MM.1S (cell line): ENCODE measurements around the gene TMEM272.

Source experiments
- DNase-seq: peaks from one replicate; pipeline ENCODE4 v3.0.0-alpha.2; 2015
- H2AFZ ChIP-seq: fragments of 300-600 bp; sonication (generic); 2 replicates; pipeline ENCODE4 v1.6.0; 2016; ENCODE audit warnings: antibody characterized with exemption, low read length
- H3F3A ChIP-seq: fragments of 300-600 bp; sonication (generic); 2 replicates; pipeline ENCODE4 v1.6.1; 2016; ENCODE audit warnings: mild to moderate bottlenecking, antibody characterized with exemption, low read length, moderate library complexity, mixed read lengths; ENCODE audit not compliant: insufficient read depth
- H3K27ac ChIP-seq: fragments of 300-600 bp; sonication (generic); 2 replicates; pipeline ENCODE4 v1.5.1; 2016; ENCODE audit warnings: mild to moderate bottlenecking, low read length
- H3K27me3 ChIP-seq: fragments of 300-600 bp; sonication (generic); replicated peaks from 2 replicates; pipeline ENCODE4 v1.6.0; 2016; ENCODE audit warnings: low read length; ENCODE audit not compliant: insufficient read depth
- H3K36me3 ChIP-seq: fragments of 300-600 bp; sonication (generic); replicated peaks from 2 replicates; pipeline ENCODE4 v1.6.1; 2016; ENCODE audit warnings: mild to moderate bottlenecking, low read length, mixed read lengths; ENCODE audit not compliant: insufficient read depth
- H3K4me1 ChIP-seq: fragments of 300-600 bp; sonication (generic); 2 replicates; pipeline ENCODE4 v1.6.1; 2016; ENCODE audit warnings: low read length, mixed read lengths
- H3K4me2 ChIP-seq: fragments of 300-600 bp; sonication (generic); 2 replicates; pipeline ENCODE4 v1.6.0; 2016; ENCODE audit warnings: low read depth, low read length
- H3K4me3 ChIP-seq: fragments of 300-600 bp; sonication (generic); 2 replicates; pipeline ENCODE4 v1.5.1; 2016; ENCODE audit warnings: low read length, mixed read lengths
- H3K79me2 ChIP-seq: fragments of 300-600 bp; sonication (generic); 2 replicates; pipeline ENCODE4 v1.6.1; 2016; ENCODE audit warnings: mixed run types, low read length, mixed read lengths
- H3K9ac ChIP-seq: fragments of 300-600 bp; sonication (generic); 2 replicates; pipeline ENCODE4 v1.6.1; 2016; ENCODE audit warnings: low read length, mixed read lengths
- H3K9me2 ChIP-seq: fragments of 300-600 bp; sonication (generic); replicated peaks from 2 replicates; pipeline ENCODE4 v1.6.1; 2016; ENCODE audit warnings: mild to moderate bottlenecking, low read length, mixed read lengths; ENCODE audit not compliant: insufficient read depth
- H3K9me3 ChIP-seq: fragments of 300-600 bp; sonication (generic); replicated peaks from 2 replicates; pipeline ENCODE4 v1.6.1; 2016; ENCODE audit warnings: mild to moderate bottlenecking, low read length, mixed read lengths; ENCODE audit not compliant: insufficient read depth
- H4K20me1 ChIP-seq: fragments of 300-600 bp; sonication (generic); 2 replicates; pipeline ENCODE4 v1.6.1; 2016; ENCODE audit warnings: mild to moderate bottlenecking, low read length, moderate library complexity, mixed read lengths; ENCODE audit not compliant: insufficient read depth
- CTCF ChIP-seq: fragments of 300-600 bp; sonication (generic); IDR thresholded peaks from 2 replicates; pipeline ENCODE4 v1.5.1; 2016; ENCODE audit warnings: antibody characterized with exemption, low read length, mixed read lengths
- EZH2 ChIP-seq: fragments of 300-600 bp; sonication (generic); optimal IDR thresholded peaks from 2 replicates; pipeline ENCODE3; 2017; ENCODE audit warnings: low read depth, mild to moderate bottlenecking, antibody characterized with exemption, low read length, mixed read lengths
- EZH2phosphoT487 ChIP-seq: fragments of 300-600 bp; sonication (generic); IDR thresholded peaks from 2 replicates; pipeline ENCODE4 v1.6.1; 2018; ENCODE audit warnings: antibody characterized with exemption, low read length

Gene TMEM272

GRCh38 chr13:51829568-51829899 lies 15.4 kb downstream of the TMEM272 start:
- Histone ChIP-seq H3K4me3 (no peak overlapping the region), H3F3A (no peaks in the 10 kb centered on the region), H3K79me2 (no peaks in the 10 kb centered on the region), H3K9me2 (no peaks in the 10 kb centered on the region), H3K9ac (no peak overlapping the region), H2AFZ (no peak overlapping the region), H3K9me3 (no peaks in the 10 kb centered on the region), H3K4me1 (peaks cover 15% of the 10 kb centered on the region; the same call in 1 of the 2 replicates), H4K20me1 (no peaks in the 10 kb centered on the region), H3K36me3 (no peaks in the 10 kb centered on the region), H3K27ac (no peak overlapping the region), H3K27me3 (no peaks in the 10 kb centered on the region), H3K4me2 (no peak overlapping the region)
- no peak for DNase-seq
- TF ChIP-seq EZH2phosphoT487: no peak
- no peak for TF ChIP-seq CTCF
- TF ChIP-seq EZH2: no peak

- Histone ChIP-seq H3K9me3 (no peaks in the 10 kb centered on the region), H3K79me2 (no peaks in the 10 kb centered on the region), H3F3A (no peaks in the 10 kb centered on the region), H4K20me1 (no peaks in the 10 kb centered on the region), H3K9ac (no peak overlapping the region), H3K9me2 (no peaks in the 10 kb centered on the region), H3K4me3 (no peak overlapping the region), H3K27ac (no peak overlapping the region), H3K4me1 (peaks cover 15% of the 10 kb centered on the region; the same call in 1 of the 2 replicates), H3K27me3 (no peaks in the 10 kb centered on the region), H3K36me3 (no peaks in the 10 kb centered on the region), H2AFZ (no peak overlapping the region), H3K4me2 (no peak overlapping the region)
- no peak for TF ChIP-seq EZH2phosphoT487
- no peak for TF ChIP-seq EZH2
- no peak for TF ChIP-seq CTCF
- no peak for DNase-seq
Measured at GRCh38 chr13:51828730-51829567, 16.0 kb downstream of the TMEM272 start.

- peaks cover 15% of the 10 kb centered on the region; the same call in 1 of the 2 replicates for H3K4me1 ChIP-seq
- no peaks in the 10 kb centered on the region for H3K9me2 ChIP-seq
- H3K9me3 ChIP-seq: no peaks in the 10 kb centered on the region
- TF ChIP-seq EZH2 (no peak), CTCF (no peak), EZH2phosphoT487 (no peak)
- H3K9ac ChIP-seq: no peak overlapping the region
- no peak for DNase-seq
- H3K4me2 ChIP-seq: no peak overlapping the region
- no peaks in the 10 kb centered on the region for H3K27me3 ChIP-seq
- H2AFZ ChIP-seq: no peak overlapping the region
- H3K36me3 ChIP-seq: no peaks in the 10 kb centered on the region
- no peaks in the 10 kb centered on the region for H3K79me2 ChIP-seq
- no peak overlapping the region for H3K27ac ChIP-seq
- H3K4me3 ChIP-seq: no peak overlapping the region
- H3F3A ChIP-seq: no peaks in the 10 kb centered on the region
- H4K20me1 ChIP-seq: no peaks in the 10 kb centered on the region
Measured at GRCh38 chr13:51827254-51827653, 17.7 kb downstream of the TMEM272 start.
